GM12878 (cell line): Measurements from ENCODE around the gene KLHL26. TPM values are rescaled to one million over a fixed set of nuclear protein-coding genes. Genes with fewer than 3 reads are reported as not detected.

Source experiments
- DPF2 ChIP-seq: fragments of 450-650 bp; IDR thresholded peaks from 2 replicates; pipeline ENCODE4 v1.6.1; 2017; ENCODE audit warnings: mild to moderate bottlenecking
- HDAC2 ChIP-seq: fragments of 200-600 bp; sonication (generic); IDR thresholded peaks from 2 replicates; pipeline ENCODE4 v1.6.1; 2017
- MEF2B ChIP-seq: fragments of 450-650 bp; IDR thresholded peaks from 2 replicates; pipeline ENCODE4 v1.6.1; 2018; ENCODE audit warnings: mild to moderate bottlenecking, moderate library complexity; ENCODE audit not compliant: partially characterized antibody, poor library complexity, severe bottlenecking
- MYB ChIP-seq: fragments of 150-350 bp; IDR thresholded peaks from 2 replicates; pipeline ENCODE4 v1.6.1; 2014; ENCODE audit warnings: mild to moderate bottlenecking, low read depth, low read length, borderline replicate concordance
- POLR2A ChIP-seq: IDR thresholded peaks from 2 replicates; pipeline ENCODE4 v1.6.1; 2011; ENCODE audit warnings: low read depth, mild to moderate bottlenecking, low read length
- SMARCA5 ChIP-seq: fragments of 450-650 bp; IDR thresholded peaks from 2 replicates; pipeline ENCODE4 v1.6.1; 2017; ENCODE audit warnings: mild to moderate bottlenecking
- polyA plus RNA-seq, 11 experiments: library from polyadenylated mRNA; depleted of rRNA in 4 of 11; unstranded in 6 of 11; stranded (reverse) in 5 of 11; fragments of >200 nt; fragmentation: Nextera tagmentation in 4 of 11; fragmentation: Illumina TruSeq in 1 of 11; extraction: Ambion mirVana in 4 of 11; extraction: Trizol in 1 of 11; gene quantifications; 1 replicate in 1 of 11; 2 replicates in 10 of 11; pipeline versions ENCODE4 v1.2.1 to v1.2.3, GENCODE V29; 2011 to 2016; ENCODE audit warnings: inconsistent platforms in 2 of 11, missing spikeins in 2 of 11, low read depth in 1 of 11
- total RNA-seq, 4 experiments: library from RNA; depleted of rRNA in 3 of 4; stranded (reverse); fragments of >200 nt in 3 of 4; fragmentation: Illumina TruSeq in 1 of 4; extraction: Trizol in 1 of 4; gene quantifications; 2 replicates each; pipeline versions ENCODE4 v1.2.1 to v1.2.3, GENCODE V29; 2013 to 2021
- TF ChIP-seq, protein P1 (sequence below): fragments of 450-650 bp; formaldehyde crosslinking; IDR thresholded peaks from 2 replicates; pipeline ENCODE4 v1.5.0; 2022; ENCODE audit warnings: mild to moderate bottlenecking, missing genetic modification characterization
- TF ChIP-seq, protein P2 (sequence below): IDR thresholded peaks from 2 replicates; pipeline ENCODE4 v1.6.1; 2011; ENCODE audit warnings: borderline replicate concordance, low read depth, mild to moderate bottlenecking, moderate library complexity, mixed read lengths, low read length; ENCODE audit not compliant: insufficient read depth; ENCODE audit errors: extremely low read length
- TF ChIP-seq, protein P3 (sequence below): fragments of 150-350 bp; IDR thresholded peaks from 2 replicates; pipeline ENCODE4 v1.6.1; 2014; ENCODE audit warnings: mild to moderate bottlenecking, low read depth, low read length

KLHL26 gene
- total and polyA plus RNA-seq, 10 of the 15 experiments (the other 5 are each of a cell fraction or from before 2014, with no cell fraction given) = 0.18 to 14.6 (median 2.9) TPM

DNA sequence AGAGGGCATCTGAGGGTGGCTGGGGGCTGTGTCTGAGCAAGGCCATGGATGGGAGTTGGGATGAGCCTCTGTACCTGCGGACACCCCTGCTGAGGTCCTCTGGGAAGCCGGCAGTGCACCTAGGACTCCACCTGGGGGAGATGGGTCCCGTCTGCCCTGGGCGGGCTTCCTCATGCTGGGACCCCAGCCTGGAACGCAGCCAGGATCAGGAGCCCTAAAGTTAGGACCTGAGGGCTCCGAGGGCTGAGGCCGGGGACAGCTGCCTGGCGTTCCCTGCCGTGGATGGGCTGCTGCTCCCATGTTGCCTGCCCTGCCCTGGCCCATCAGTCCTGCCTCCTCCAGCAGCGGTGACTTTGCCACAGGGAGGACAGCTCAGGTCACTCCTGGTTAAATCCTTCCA is 72.7 kb downstream of the KLHL26 start (continued):
- TF ChIP-seq HDAC2 (no peak), SMARCA5 (no peak), MEF2B (no peak), DPF2 (no peak), POLR2A (no peak), MYB (no peak)
- TF ChIP-seq, protein P1, sequence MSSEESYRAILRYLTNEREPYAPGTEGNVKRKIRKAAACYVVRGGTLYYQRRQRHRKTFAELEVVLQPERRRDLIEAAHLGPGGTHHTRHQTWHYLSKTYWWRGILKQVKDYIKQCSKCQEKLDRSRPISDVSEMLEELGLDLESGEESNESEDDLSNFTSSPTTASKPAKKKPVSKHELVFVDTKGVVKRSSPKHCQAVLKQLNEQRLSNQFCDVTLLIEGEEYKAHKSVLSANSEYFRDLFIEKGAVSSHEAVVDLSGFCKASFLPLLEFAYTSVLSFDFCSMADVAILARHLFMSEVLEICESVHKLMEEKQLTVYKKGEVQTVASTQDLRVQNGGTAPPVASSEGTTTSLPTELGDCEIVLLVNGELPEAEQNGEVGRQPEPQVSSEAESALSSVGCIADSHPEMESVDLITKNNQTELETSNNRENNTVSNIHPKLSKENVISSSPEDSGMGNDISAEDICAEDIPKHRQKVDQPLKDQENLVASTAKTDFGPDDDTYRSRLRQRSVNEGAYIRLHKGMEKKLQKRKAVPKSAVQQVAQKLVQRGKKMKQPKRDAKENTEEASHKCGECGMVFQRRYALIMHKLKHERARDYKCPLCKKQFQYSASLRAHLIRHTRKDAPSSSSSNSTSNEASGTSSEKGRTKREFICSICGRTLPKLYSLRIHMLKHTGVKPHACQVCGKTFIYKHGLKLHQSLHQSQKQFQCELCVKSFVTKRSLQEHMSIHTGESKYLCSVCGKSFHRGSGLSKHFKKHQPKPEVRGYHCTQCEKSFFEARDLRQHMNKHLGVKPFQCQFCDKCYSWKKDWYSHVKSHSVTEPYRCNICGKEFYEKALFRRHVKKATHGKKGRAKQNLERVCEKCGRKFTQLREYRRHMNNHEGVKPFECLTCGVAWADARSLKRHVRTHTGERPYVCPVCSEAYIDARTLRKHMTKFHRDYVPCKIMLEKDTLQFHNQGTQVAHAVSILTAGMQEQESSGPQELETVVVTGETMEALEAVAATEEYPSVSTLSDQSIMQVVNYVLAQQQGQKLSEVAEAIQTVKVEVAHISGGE (CRISPR knock-in tag) = no peak
- TF ChIP-seq, protein P2, sequence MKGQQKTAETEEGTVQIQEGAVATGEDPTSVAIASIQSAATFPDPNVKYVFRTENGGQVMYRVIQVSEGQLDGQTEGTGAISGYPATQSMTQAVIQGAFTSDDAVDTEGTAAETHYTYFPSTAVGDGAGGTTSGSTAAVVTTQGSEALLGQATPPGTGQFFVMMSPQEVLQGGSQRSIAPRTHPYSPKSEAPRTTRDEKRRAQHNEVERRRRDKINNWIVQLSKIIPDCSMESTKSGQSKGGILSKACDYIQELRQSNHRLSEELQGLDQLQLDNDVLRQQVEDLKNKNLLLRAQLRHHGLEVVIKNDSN = no peak
- TF ChIP-seq, protein P3, sequence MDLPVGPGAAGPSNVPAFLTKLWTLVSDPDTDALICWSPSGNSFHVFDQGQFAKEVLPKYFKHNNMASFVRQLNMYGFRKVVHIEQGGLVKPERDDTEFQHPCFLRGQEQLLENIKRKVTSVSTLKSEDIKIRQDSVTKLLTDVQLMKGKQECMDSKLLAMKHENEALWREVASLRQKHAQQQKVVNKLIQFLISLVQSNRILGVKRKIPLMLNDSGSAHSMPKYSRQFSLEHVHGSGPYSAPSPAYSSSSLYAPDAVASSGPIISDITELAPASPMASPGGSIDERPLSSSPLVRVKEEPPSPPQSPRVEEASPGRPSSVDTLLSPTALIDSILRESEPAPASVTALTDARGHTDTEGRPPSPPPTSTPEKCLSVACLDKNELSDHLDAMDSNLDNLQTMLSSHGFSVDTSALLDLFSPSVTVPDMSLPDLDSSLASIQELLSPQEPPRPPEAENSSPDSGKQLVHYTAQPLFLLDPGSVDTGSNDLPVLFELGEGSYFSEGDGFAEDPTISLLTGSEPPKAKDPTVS = no peak
